Measurements from ENCODE around the gene STN1.
A peak's percentile ranks its signal among the peaks of the same experiment; 100 is the strongest.
"Not testable (repeated sequence)": the region's sequence is repeated elsewhere in the genome, so short reads cannot be mapped to it uniquely, and the experiment has no call there.

The STN1 gene

GRCh38 chr10:103851261-103851660 lies 66.7 kb downstream of the STN1 start:
- H3K36me3 ChIP-seq (ENCODE audit: control insufficient read depth, insufficient read depth, low read length, severe bottlenecking) = no peaks in the 10 kb centered on the region
- no peaks in the 10 kb centered on the region for H3K9me3 ChIP-seq (ENCODE audit: control insufficient read depth, low read length)
- peaks cover 61% of the 10 kb centered on the region for H3K4me1 ChIP-seq (ENCODE audit: control insufficient read depth, insufficient read depth, low read length)
- no peak overlapping the region for H3K9ac ChIP-seq (ENCODE audit: low read length)
- H3K27me3 ChIP-seq (replicated peaks; ENCODE audit: control insufficient read depth, insufficient read depth, low read length) = no peaks in the 10 kb centered on the region
- DNase-seq (ENCODE audit: low read depth) = no peak
- no peak overlapping the region for H3K4me3 ChIP-seq (ENCODE audit: low read length)

- Histone ChIP-seq H3K4me1 (ENCODE audit: control insufficient read depth, insufficient read depth, low read length) (peaks cover 56% of the 10 kb centered on the region), H3K27me3 (replicated peaks; ENCODE audit: control insufficient read depth, insufficient read depth, low read length) (no peaks in the 10 kb centered on the region), H3K9me3 (ENCODE audit: control insufficient read depth, low read length) (no peaks in the 10 kb centered on the region), H3K4me3 (ENCODE audit: low read length) (peak overlapping the region; percentile 68), H3K9ac (ENCODE audit: low read length) (peak overlapping the region; percentile 57), H3K36me3 (ENCODE audit: control insufficient read depth, insufficient read depth, low read length, severe bottlenecking) (no peaks in the 10 kb centered on the region)
- no peak for DNase-seq (ENCODE audit: low read depth)
These were observed 67.5 kb downstream of the STN1 start for GRCh38 chr10:103850572-103850895.

- DNase-seq (ENCODE audit: low read depth) = peak; percentile 63
These were observed 68.0 kb downstream of the STN1 start for GRCh38 chr10:103849880-103850571.

GRCh38 chr10:103849212-103849877 lies 68.6 kb downstream of the STN1 start:
- H3K4me3 ChIP-seq (ENCODE audit: low read length) = peak overlapping the region; percentile 68
- no peaks in the 10 kb centered on the region for H3K9me3 ChIP-seq (ENCODE audit: control insufficient read depth, low read length)
- H3K27me3 ChIP-seq (replicated peaks; ENCODE audit: control insufficient read depth, insufficient read depth, low read length) = no peaks in the 10 kb centered on the region
- H3K9ac ChIP-seq (ENCODE audit: low read length) = peak overlapping the region; percentile 57
- peaks cover 54% of the 10 kb centered on the region for H3K4me1 ChIP-seq (ENCODE audit: control insufficient read depth, insufficient read depth, low read length)
- DNase-seq (ENCODE audit: low read depth) = no peak
- no peaks in the 10 kb centered on the region for H3K36me3 ChIP-seq (ENCODE audit: control insufficient read depth, insufficient read depth, low read length, severe bottlenecking)

More at GRCh38 chr10:103849880-103850571, 68.0 kb downstream of the STN1 start:
- no peaks in the 10 kb centered on the region for H3K36me3 ChIP-seq (ENCODE audit: control insufficient read depth, insufficient read depth, low read length, severe bottlenecking)
- H3K4me3 ChIP-seq (ENCODE audit: low read length) = peak overlapping the region; percentile 68
- peak overlapping the region; percentile 57 for H3K9ac ChIP-seq (ENCODE audit: low read length)
- H3K4me1 ChIP-seq (ENCODE audit: control insufficient read depth, insufficient read depth, low read length) = peaks cover 56% of the 10 kb centered on the region
- H3K9me3 ChIP-seq (ENCODE audit: control insufficient read depth, low read length) = no peaks in the 10 kb centered on the region
- no peaks in the 10 kb centered on the region for H3K27me3 ChIP-seq (replicated peaks; ENCODE audit: control insufficient read depth, insufficient read depth, low read length)

GRCh38 chr10:103847909-103848468 lies 70.0 kb downstream of the STN1 start:
- Histone ChIP-seq H3K9ac (ENCODE audit: low read length) (no peak overlapping the region), H3K36me3 (ENCODE audit: control insufficient read depth, insufficient read depth, low read length, severe bottlenecking) (no peaks in the 10 kb centered on the region)
- DNase-seq (ENCODE audit: low read depth) = no peak

GRCh38 chr10:103847346-103847745 lies 70.6 kb downstream of the STN1 start:
- Histone ChIP-seq H3K9me3 (ENCODE audit: control insufficient read depth, low read length) (no peaks in the 10 kb centered on the region), H3K9ac (ENCODE audit: low read length) (no peak overlapping the region), H3K4me1 (ENCODE audit: control insufficient read depth, insufficient read depth, low read length) (peaks cover 44% of the 10 kb centered on the region), H3K4me3 (ENCODE audit: low read length) (no peak overlapping the region), H3K27me3 (replicated peaks; ENCODE audit: control insufficient read depth, insufficient read depth, low read length) (no peaks in the 10 kb centered on the region), H3K36me3 (ENCODE audit: control insufficient read depth, insufficient read depth, low read length, severe bottlenecking) (no peaks in the 10 kb centered on the region)
- DNase-seq (ENCODE audit: low read depth) = no peak

More at GRCh38 chr10:103847909-103848468, 70.0 kb downstream of the STN1 start:
- Histone ChIP-seq H3K4me1 (ENCODE audit: control insufficient read depth, insufficient read depth, low read length) (peaks cover 51% of the 10 kb centered on the region), H3K27me3 (replicated peaks; ENCODE audit: control insufficient read depth, insufficient read depth, low read length) (no peaks in the 10 kb centered on the region), H3K9me3 (ENCODE audit: control insufficient read depth, low read length) (no peaks in the 10 kb centered on the region), H3K4me3 (ENCODE audit: low read length) (no peak overlapping the region)

- Histone ChIP-seq H3K36me3 (ENCODE audit: control insufficient read depth, insufficient read depth, low read length, severe bottlenecking) (no peaks in the 10 kb centered on the region), H3K4me3 (ENCODE audit: low read length) (no peak overlapping the region), H3K9me3 (ENCODE audit: control insufficient read depth, low read length) (no peaks in the 10 kb centered on the region), H3K4me1 (ENCODE audit: control insufficient read depth, insufficient read depth, low read length) (peaks cover 31% of the 10 kb centered on the region), H3K27me3 (replicated peaks; ENCODE audit: control insufficient read depth, insufficient read depth, low read length) (no peaks in the 10 kb centered on the region), H3K9ac (ENCODE audit: low read length) (no peak overlapping the region)
- no peak for DNase-seq (ENCODE audit: low read depth)
These were observed 72.0 kb downstream of the STN1 start for GRCh38 chr10:103845972-103846371.

- H3K4me1 ChIP-seq (ENCODE audit: control insufficient read depth, insufficient read depth, low read length) = peaks cover 24% of the 10 kb centered on the region
- not testable (repeated sequence) for H3K27me3 ChIP-seq (replicated peaks; ENCODE audit: control insufficient read depth, insufficient read depth, low read length); H3K9me3 ChIP-seq (ENCODE audit: control insufficient read depth, low read length); H3K4me3 ChIP-seq (ENCODE audit: low read length); H3K36me3 ChIP-seq (ENCODE audit: control insufficient read depth, insufficient read depth, low read length, severe bottlenecking); DNase-seq (ENCODE audit: low read depth); H3K9ac ChIP-seq (ENCODE audit: low read length)
These were observed 72.6 kb downstream of the STN1 start for GRCh38 chr10:103845346-103845745.

- no peak overlapping the region for H3K4me3 ChIP-seq (ENCODE audit: low read length)
- H3K36me3 ChIP-seq (ENCODE audit: control insufficient read depth, insufficient read depth, low read length, severe bottlenecking) = no peaks in the 10 kb centered on the region
- peak; percentile 76 for DNase-seq (ENCODE audit: low read depth)
- H3K9ac ChIP-seq (ENCODE audit: low read length) = no peak overlapping the region
- no peaks in the 10 kb centered on the region for H3K27me3 ChIP-seq (replicated peaks; ENCODE audit: control insufficient read depth, insufficient read depth, low read length)
- H3K4me1 ChIP-seq (ENCODE audit: control insufficient read depth, insufficient read depth, low read length) = peaks cover 12% of the 10 kb centered on the region
- no peaks in the 10 kb centered on the region for H3K9me3 ChIP-seq (ENCODE audit: control insufficient read depth, low read length)
These were observed 74.0 kb downstream of the STN1 start for GRCh38 chr10:103843854-103844570.

GRCh38 chr10:103843045-103843444 lies 74.9 kb downstream of the STN1 start:
- H3K36me3 ChIP-seq (ENCODE audit: control insufficient read depth, insufficient read depth, low read length, severe bottlenecking) = no peaks in the 10 kb centered on the region
- DNase-seq (ENCODE audit: low read depth) = no peak
- no peak overlapping the region for H3K9ac ChIP-seq (ENCODE audit: low read length)
- H3K9me3 ChIP-seq (ENCODE audit: control insufficient read depth, low read length) = no peaks in the 10 kb centered on the region
- H3K4me1 ChIP-seq (ENCODE audit: control insufficient read depth, insufficient read depth, low read length) = peaks cover 12% of the 10 kb centered on the region
- no peak overlapping the region for H3K4me3 ChIP-seq (ENCODE audit: low read length)
- no peaks in the 10 kb centered on the region for H3K27me3 ChIP-seq (replicated peaks; ENCODE audit: control insufficient read depth, insufficient read depth, low read length)

GRCh38 chr10:103842605-103843004 lies 75.4 kb downstream of the STN1 start:
- no peaks in the 10 kb centered on the region for H3K27me3 ChIP-seq (replicated peaks; ENCODE audit: control insufficient read depth, insufficient read depth, low read length)
- no peak for DNase-seq (ENCODE audit: low read depth)
- peaks cover 12% of the 10 kb centered on the region for H3K4me1 ChIP-seq (ENCODE audit: control insufficient read depth, insufficient read depth, low read length)
- no peaks in the 10 kb centered on the region for H3K36me3 ChIP-seq (ENCODE audit: control insufficient read depth, insufficient read depth, low read length, severe bottlenecking)
- no peaks in the 10 kb centered on the region for H3K9me3 ChIP-seq (ENCODE audit: control insufficient read depth, low read length)
- H3K4me3 ChIP-seq (ENCODE audit: low read length) = no peak overlapping the region
- no peak overlapping the region for H3K9ac ChIP-seq (ENCODE audit: low read length)

All from adipocyte (in vitro differentiated cells).